Measurements from ENCODE around the gene CALM1. TPM values are rescaled to one million over a fixed set of nuclear protein-coding genes. Genes with fewer than 3 reads are reported as not detected.

CALM1 gene
- 1,043 and 1,422 TPM in 2 replicates for total RNA-seq

GRCh38 chr14:90396341-90397339 lies at the start of gene CALM1:
Gene CALM1, plus strand, starts transcription at chr14:90397029. Its CDS starts 202 bp downstream, at chr14:90397231.

Other genes starting within 250 kb of the CALM1 start
- gene PSMC1, start 140.5 kb upstream of the CALM1 start, total RNA-seq, result 73.5 and 161 TPM in 2 replicates
- gene NRDE2, start 65.1 kb upstream of the CALM1 start, total RNA-seq, result 5.5 and 17.0 TPM in 2 replicates

All from bladder microvascular endothelial cell (primary cell).